ENCODE measurements around the gene EEF1AKMT1. TPM values are rescaled to one million over a fixed set of nuclear protein-coding genes. Genes with fewer than 3 reads are reported as not detected.

The EEF1AKMT1 gene
- total RNA-seq, 2 donors from 2014 or later: 3.3 to 7.0 TPM

GRCh38 chr13:20701461-20701860, 72.3 kb downstream of the EEF1AKMT1 start:
- ATAC-seq: no peak
- no peak for DNase-seq
- no peaks in the 10 kb centered on the region for H3K27me3 ChIP-seq
- H3K4me1 ChIP-seq: peaks cover 20% of the 10 kb centered on the region
- no peak overlapping the region for H3K27ac ChIP-seq
- no peaks in the 10 kb centered on the region for H3K9me3 ChIP-seq
- H3K36me3 ChIP-seq (replicated peaks in 1 of 2; ENCODE audit: insufficient read depth in 1 of 2, low read depth in 2 of 2): no peaks in the 10 kb centered on the region
- WGBS, 2 donors: 92 to 93% methylated on average over 3 of the region's 3 CpGs
- H3K4me3 ChIP-seq: no peak overlapping the region
- TF ChIP-seq CTCF (IDR thresholded peaks at IDR 0.05) (no peak), POLR2A (IDR thresholded peaks at IDR 0.05) (no peak)
- intact Hi-C loops (cut with DNase I): no loop called here

- Histone ChIP-seq H3K4me3 (no peak overlapping the region), H3K27me3 (no peaks in the 10 kb centered on the region), H3K36me3 (replicated peaks in 1 of 2; ENCODE audit: insufficient read depth in 1 of 2, low read depth in 2 of 2) (no peaks in the 10 kb centered on the region), H3K27ac (no peak overlapping the region), H3K9me3 (no peaks in the 10 kb centered on the region), H3K4me1 (peaks cover 20% of the 10 kb centered on the region)
- DNase-seq (no peak), ATAC-seq (no peak)
- TF ChIP-seq POLR2A (IDR thresholded peaks at IDR 0.05) (no peak), CTCF (IDR thresholded peaks at IDR 0.05) (no peak)
- intact Hi-C loops (cut with DNase I): no loop called here
- 85 to 88% methylated on average over 6 of the region's 6 CpGs for WGBS, 2 donors
These were observed 73.5 kb downstream of the EEF1AKMT1 start for GRCh38 chr13:20700288-20700687.

GRCh38 chr13:20699715-20700114, 74.0 kb downstream of the EEF1AKMT1 start:
- no peak overlapping the region for H3K4me3 ChIP-seq
- intact Hi-C loops (cut with DNase I): loop anchor here (10.0 kb wide), 1 partner anchor 655 kb away; no protein-coding TSS in a partner anchor
- DNase-seq (no peak), ATAC-seq (no peak)
- no peak for TF ChIP-seq POLR2A (IDR thresholded peaks at IDR 0.05)
- no peak for TF ChIP-seq CTCF (IDR thresholded peaks at IDR 0.05)
- WGBS, 2 donors: 89 to 93% methylated on average over 9 of the region's 9 CpGs
- H3K27ac ChIP-seq: no peak overlapping the region
- no peaks in the 10 kb centered on the region for H3K9me3 ChIP-seq
- peaks cover 20% of the 10 kb centered on the region for H3K4me1 ChIP-seq
- no peaks in the 10 kb centered on the region for H3K27me3 ChIP-seq
- H3K36me3 ChIP-seq (replicated peaks in 1 of 2; ENCODE audit: insufficient read depth in 1 of 2, low read depth in 2 of 2): no peaks in the 10 kb centered on the region

GRCh38 chr13:20696073-20696472, 77.7 kb downstream of the EEF1AKMT1 start:
- intact Hi-C loops (cut with DNase I): loop anchor here (10.0 kb wide), 1 partner anchor 651 kb away; no protein-coding TSS in a partner anchor
- Histone ChIP-seq H3K36me3 (replicated peaks in 1 of 2; ENCODE audit: insufficient read depth in 1 of 2, low read depth in 2 of 2) (no peaks in the 10 kb centered on the region), H3K4me3 (no peak overlapping the region), H3K4me1 (no peaks in the 10 kb centered on the region), H3K27me3 (no peaks in the 10 kb centered on the region), H3K27ac (no peak overlapping the region), H3K9me3 (no peaks in the 10 kb centered on the region)
- 60 to 67% methylated on average over 4 of the region's 4 CpGs for WGBS, 2 donors
- DNase-seq (no peak), ATAC-seq (no peak)
- TF ChIP-seq POLR2A (IDR thresholded peaks at IDR 0.05) (no peak), CTCF (IDR thresholded peaks at IDR 0.05) (no peak)

- no peaks in the 10 kb centered on the region for H3K27me3 ChIP-seq
- no peaks in the 10 kb centered on the region for H3K36me3 ChIP-seq (replicated peaks in 1 of 2; ENCODE audit: insufficient read depth in 1 of 2, low read depth in 2 of 2)
- intact Hi-C loops (cut with DNase I): loop anchor here (10.0 kb wide), 1 partner anchor 647 kb away; no protein-coding TSS in a partner anchor
- no peak overlapping the region for H3K4me3 ChIP-seq
- no peak overlapping the region for H3K27ac ChIP-seq
- DNase-seq: no peak
- H3K9me3 ChIP-seq: no peaks in the 10 kb centered on the region
- 62 to 66% methylated on average over 4 of the region's 4 CpGs for WGBS, 2 donors
- no peak for ATAC-seq
- TF ChIP-seq CTCF (IDR thresholded peaks at IDR 0.05) (no peak), POLR2A (IDR thresholded peaks at IDR 0.05) (no peak)
- no peaks in the 10 kb centered on the region for H3K4me1 ChIP-seq
These were observed 82.1 kb downstream of the EEF1AKMT1 start for GRCh38 chr13:20691616-20692015.
